Activated CD4-positive, alpha-beta T cell treated with anti-CD3 and anti-CD28 coated beads, Interleukin-2, amount 10 ng/mL, durations not matched to agents 7 days and 5 days (primary cell): ENCODE data around the gene VDAC1. TPM values are rescaled to one million over a fixed set of nuclear protein-coding genes. Genes with fewer than 3 reads are reported as not detected.
"Not testable (repeated sequence)": the region's sequence is repeated elsewhere in the genome, so short reads cannot be mapped to it uniquely, and the experiment has no call there.

ENCODE experiments used
- CTCF ChIA-PET: fragments of 350-600 bp; sonication (Branson Sonifier 250); formaldehyde crosslinking; loops from one replicate; lab custom pipeline; 2021; ENCODE audit warnings: antibody characterized with exemption; lab: Charles Lee
- POLR2A ChIA-PET: fragments of 350-600 bp; sonication (Branson Sonifier 250); formaldehyde crosslinking; loops from one replicate; lab custom pipeline; 2021; ENCODE audit warnings: antibody characterized with exemption; lab: Charles Lee
- DNase-seq: peaks from one replicate; pipeline ENCODE4 v3.0.0-alpha.2; 2020
- H3K27ac Mint-ChIP-seq: one replicate; pipeline ENCODE4 v1.8.0; 2021; ENCODE audit warnings: mild to moderate bottlenecking, moderate library complexity, mixed read lengths
- H3K27me3 Mint-ChIP-seq: one replicate; pipeline ENCODE4 v1.8.0; 2021; ENCODE audit warnings: mixed read lengths
- H3K36me3 Mint-ChIP-seq: one replicate; pipeline ENCODE4 v1.8.0; 2021; ENCODE audit warnings: low read depth, mixed read lengths
- H3K4me1 Mint-ChIP-seq: one replicate; pipeline ENCODE4 v1.8.0; 2021; ENCODE audit warnings: mixed read lengths
- H3K4me3 Mint-ChIP-seq: one replicate; pipeline ENCODE4 v1.8.0; 2021; ENCODE audit warnings: mild to moderate bottlenecking, moderate library complexity, mixed read lengths
- H3K9me3 Mint-ChIP-seq: one replicate; pipeline ENCODE4 v1.8.0; 2021; ENCODE audit warnings: mixed read lengths
- total RNA-seq, 2 experiments: library from RNA; stranded (reverse); gene quantifications; one replicate each; pipeline ENCODE4 v1.2.3, GENCODE V29; 2021

The VDAC1 gene
- total RNA-seq, 2 experiments from 2014 or later: 184 to 208 TPM

DNA sequence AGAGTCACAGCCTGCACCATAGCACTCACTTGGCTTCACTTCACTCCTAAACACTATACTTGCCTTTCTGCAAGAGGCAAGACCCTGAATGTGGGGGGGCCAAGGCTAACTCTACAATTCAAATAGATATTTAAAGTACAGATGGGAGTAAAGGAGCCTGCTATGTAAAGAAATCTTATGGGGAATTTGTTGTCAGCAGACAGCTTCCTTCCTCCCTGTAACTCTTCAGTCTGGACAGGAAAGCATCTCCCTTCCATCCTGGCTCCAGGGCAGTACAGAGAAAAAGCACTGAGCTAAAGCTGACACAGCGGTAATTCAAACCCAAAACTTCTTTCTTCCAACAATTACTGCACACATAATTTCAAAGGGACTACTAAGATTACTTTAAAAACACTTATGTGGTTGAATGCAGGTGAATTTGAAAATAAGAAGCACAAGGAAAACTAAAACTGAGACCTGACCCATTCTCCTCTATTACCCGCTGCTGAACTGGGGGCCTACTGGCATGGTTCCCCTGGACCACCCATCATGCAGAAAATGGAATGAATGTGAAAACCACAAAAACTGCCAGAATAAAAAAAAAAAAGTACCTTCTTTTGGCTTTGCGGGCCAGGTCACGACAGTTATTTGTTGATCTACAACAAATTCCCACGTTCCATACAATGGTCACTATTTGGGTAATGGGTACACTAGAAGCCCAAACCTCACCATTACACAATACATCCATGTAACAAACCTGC lies 13.4 kb downstream of the VDAC1 start:
- Mint-ChIP-seq H3K36me3 (peaks cover 29% of the 10 kb centered on the region), H3K27ac (peak overlapping the region; percentile 46), H3K4me1 (peaks cover 26% of the 10 kb centered on the region), H3K27me3 (no peaks in the 10 kb centered on the region), H3K4me3 (no peak overlapping the region), H3K9me3 (no peaks in the 10 kb centered on the region)
- ChIA-PET CTCF (no interaction called here), POLR2A (no interaction called here)
- DNase-seq: no peak

DNA sequence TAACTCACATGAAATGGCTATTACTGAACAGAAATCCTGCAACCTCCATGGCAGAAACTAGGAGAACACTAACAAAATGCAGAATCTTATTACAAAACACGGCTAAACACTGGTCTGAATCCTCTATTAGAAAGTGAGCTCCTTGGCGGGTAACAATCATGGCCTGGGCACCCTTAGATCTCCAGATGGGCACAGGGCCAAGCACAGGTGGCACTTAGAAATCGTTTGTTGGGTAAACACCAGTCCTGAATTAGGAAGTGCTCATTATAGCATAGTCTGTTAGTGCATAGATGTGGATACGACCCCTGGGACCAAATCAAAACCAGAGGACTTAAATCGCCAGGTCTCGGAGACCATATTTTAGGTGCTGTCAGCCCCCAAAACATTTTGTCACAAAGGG lies 14.4 kb downstream of the VDAC1 start:
- no peaks in the 10 kb centered on the region for H3K9me3 Mint-ChIP-seq
- H3K27ac Mint-ChIP-seq: no peak overlapping the region
- CTCF ChIA-PET: no interaction called here
- no peaks in the 10 kb centered on the region for H3K27me3 Mint-ChIP-seq
- no peak overlapping the region for H3K4me3 Mint-ChIP-seq
- DNase-seq: no peak
- peaks cover 37% of the 10 kb centered on the region for H3K36me3 Mint-ChIP-seq
- H3K4me1 Mint-ChIP-seq: peaks cover 23% of the 10 kb centered on the region
- POLR2A ChIA-PET: no interaction called here

DNA sequence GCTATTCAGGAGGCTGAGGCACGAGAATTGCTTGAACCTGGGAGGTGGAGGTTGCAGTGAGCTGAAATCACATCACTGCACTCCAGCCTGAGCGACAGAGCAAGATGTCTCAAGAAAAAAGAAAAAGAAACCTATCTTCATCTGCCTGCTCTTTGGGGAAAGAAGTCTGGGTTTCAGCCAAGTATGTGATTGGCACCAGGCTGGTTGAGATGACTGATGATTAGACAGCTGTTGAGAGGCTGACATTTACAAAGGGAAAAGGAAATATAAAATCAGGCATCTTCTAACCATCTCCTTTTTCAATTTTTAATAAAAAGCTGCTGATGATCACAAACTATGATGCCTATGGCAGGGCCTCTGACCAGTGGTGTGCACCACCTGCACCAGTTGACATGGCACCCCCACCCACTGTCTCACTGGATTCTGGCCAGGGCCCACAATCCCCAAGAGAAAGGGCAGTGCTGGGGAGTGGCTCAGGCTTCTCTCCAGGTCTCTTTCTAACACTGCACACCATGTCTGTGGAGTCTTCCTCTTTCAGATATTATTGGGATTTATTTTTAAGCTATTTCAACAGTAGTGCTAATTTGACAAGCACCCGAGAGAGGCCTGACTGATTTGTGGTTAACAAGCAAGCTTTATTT lies 19.1 kb downstream of the VDAC1 start:
- CTCF ChIA-PET: interaction anchor here (0.6 to 13.2 kb wide), 4 partner anchors 11 to 163 kb away, joined by 3 to 87 read pairs (median 4); partner anchors contain the start of gene VDAC1
- Mint-ChIP-seq H3K9me3 (no peaks in the 10 kb centered on the region), H3K4me3 (no peak overlapping the region), H3K27ac (peak overlapping the region; percentile 63), H3K36me3 (peaks cover 46% of the 10 kb centered on the region), H3K4me1 (peaks cover 9% of the 10 kb centered on the region), H3K27me3 (no peaks in the 10 kb centered on the region)
- no peak for DNase-seq
- POLR2A ChIA-PET: no interaction called here

DNA sequence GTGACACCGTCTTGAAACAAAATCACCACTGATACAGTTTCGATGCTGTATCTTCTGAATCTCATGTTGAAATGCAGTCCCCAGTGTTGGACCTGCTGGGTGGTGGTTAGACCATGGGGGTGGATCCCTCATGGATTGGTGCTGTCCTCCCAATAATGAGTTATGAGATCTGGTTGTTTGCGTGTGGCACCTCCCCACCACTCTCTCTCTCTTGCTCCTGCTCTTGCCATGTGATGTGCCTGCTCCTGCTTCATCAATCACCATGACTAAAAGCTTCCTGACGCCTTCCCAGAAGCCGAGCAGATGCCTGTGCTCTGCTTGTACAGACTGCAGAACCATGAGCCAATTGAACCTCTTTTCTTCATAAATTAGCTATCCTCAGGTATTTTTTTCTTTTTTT lies 21.1 kb downstream of the VDAC1 start:
- peaks cover 13% of the 10 kb centered on the region for H3K4me1 Mint-ChIP-seq
- H3K4me3 Mint-ChIP-seq: no peak overlapping the region
- no peaks in the 10 kb centered on the region for H3K9me3 Mint-ChIP-seq
- no peaks in the 10 kb centered on the region for H3K27me3 Mint-ChIP-seq
- CTCF ChIA-PET: interaction anchor here (13.2 kb wide), 1 partner anchor 13 kb away, joined by 87 read pairs; no protein-coding TSS in a partner anchor
- no peak for DNase-seq
- H3K27ac Mint-ChIP-seq: peak overlapping the region; percentile 60
- POLR2A ChIA-PET: no interaction called here
- H3K36me3 Mint-ChIP-seq: peaks cover 46% of the 10 kb centered on the region

DNA sequence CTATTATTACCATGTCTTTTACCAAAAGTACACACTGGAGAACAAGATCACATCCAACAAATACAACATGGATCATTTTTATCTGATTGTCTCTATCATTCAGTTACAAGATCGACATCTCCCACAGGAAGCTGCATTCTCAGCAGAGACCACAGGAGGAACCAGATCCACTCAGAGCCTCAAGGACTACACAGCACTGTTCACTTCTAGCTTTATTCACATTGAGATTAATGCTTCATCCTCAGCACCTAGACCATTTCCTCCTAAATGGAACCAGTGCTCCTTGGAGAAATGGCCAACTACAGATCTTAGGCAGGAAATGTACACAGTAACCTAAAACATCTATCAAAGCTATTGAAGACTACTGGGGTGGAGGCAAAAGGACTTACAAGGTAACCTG lies 23.1 kb downstream of the VDAC1 start:
- no peaks in the 10 kb centered on the region for H3K9me3 Mint-ChIP-seq
- no peaks in the 10 kb centered on the region for H3K27me3 Mint-ChIP-seq
- H3K4me1 Mint-ChIP-seq: peaks cover 22% of the 10 kb centered on the region
- CTCF ChIA-PET: interaction anchor here (1.3 to 13.2 kb wide), 2 partner anchors 15 to 23 kb away, joined by 3 to 87 read pairs; partner anchors contain the start of gene VDAC1
- H3K27ac Mint-ChIP-seq: no peak overlapping the region
- peaks cover 41% of the 10 kb centered on the region for H3K36me3 Mint-ChIP-seq
- no peak for DNase-seq
- POLR2A ChIA-PET: interaction anchor here (0.5 kb wide), 1 partner anchor 629 kb away, joined by 12 read pairs; no protein-coding TSS in a partner anchor
- H3K4me3 Mint-ChIP-seq: no peak overlapping the region

DNA sequence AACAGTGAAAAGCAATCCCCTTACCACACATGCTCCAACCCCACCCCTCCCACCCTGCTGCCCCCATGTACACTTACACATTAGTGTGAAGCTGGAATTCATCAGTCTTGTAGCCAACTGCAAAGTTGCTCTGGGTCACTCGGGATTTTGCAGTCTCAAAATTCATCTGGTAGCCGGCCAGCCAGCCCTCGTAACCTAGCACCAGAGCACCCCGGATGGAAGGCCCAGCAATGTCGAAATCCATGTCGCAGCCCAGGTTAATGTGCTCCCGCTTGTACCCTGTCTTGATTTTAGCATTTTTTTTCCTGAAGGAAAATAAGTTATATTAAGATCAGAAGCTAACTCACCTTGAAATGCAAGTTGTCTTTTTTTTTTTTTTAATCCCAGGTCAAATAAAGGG lies 24.1 kb downstream of the VDAC1 start:
- no peak for DNase-seq
- H3K36me3 Mint-ChIP-seq: peaks cover 38% of the 10 kb centered on the region
- CTCF ChIA-PET: interaction anchor here (1.3 to 13.2 kb wide), 3 partner anchors 11 to 24 kb away, joined by 3 to 87 read pairs (median 19); partner anchors contain the start of gene VDAC1
- H3K9me3 Mint-ChIP-seq: no peaks in the 10 kb centered on the region
- H3K4me1 Mint-ChIP-seq: peaks cover 22% of the 10 kb centered on the region
- no peak overlapping the region for H3K4me3 Mint-ChIP-seq
- H3K27ac Mint-ChIP-seq: no peak overlapping the region
- POLR2A ChIA-PET: no interaction called here
- no peaks in the 10 kb centered on the region for H3K27me3 Mint-ChIP-seq

DNA sequence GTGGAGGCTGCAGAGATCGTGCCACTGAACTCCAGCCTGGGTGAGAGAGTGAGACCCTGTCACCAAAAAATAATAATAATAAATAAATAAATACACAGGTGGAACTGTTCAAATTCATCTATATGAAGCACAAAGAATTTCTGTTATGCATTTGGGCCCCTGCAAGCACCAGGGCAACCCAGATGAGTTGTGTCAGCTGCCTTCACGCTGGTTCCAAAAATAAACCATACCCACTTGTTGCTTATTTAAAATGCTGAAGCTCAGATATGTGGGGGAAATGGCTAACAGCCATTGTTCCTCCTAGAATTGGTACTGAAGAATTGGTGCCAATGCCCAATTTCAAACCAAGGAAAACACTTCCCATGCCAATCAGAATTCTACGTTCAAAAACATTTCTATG lies 25.8 kb downstream of the VDAC1 start:
- Mint-ChIP-seq H3K27me3 (no peaks in the 10 kb centered on the region), H3K9me3 (no peaks in the 10 kb centered on the region), H3K4me1 (peaks cover 22% of the 10 kb centered on the region), H3K4me3 (no peak overlapping the region), H3K36me3 (peaks cover 40% of the 10 kb centered on the region), H3K27ac (no peak overlapping the region)
- CTCF ChIA-PET: interaction anchor here (3.0 to 13.2 kb wide), 2 partner anchors 9 to 18 kb away, joined by 19 to 87 read pairs; no protein-coding TSS in a partner anchor
- DNase-seq: no peak
- POLR2A ChIA-PET: no interaction called here

DNA sequence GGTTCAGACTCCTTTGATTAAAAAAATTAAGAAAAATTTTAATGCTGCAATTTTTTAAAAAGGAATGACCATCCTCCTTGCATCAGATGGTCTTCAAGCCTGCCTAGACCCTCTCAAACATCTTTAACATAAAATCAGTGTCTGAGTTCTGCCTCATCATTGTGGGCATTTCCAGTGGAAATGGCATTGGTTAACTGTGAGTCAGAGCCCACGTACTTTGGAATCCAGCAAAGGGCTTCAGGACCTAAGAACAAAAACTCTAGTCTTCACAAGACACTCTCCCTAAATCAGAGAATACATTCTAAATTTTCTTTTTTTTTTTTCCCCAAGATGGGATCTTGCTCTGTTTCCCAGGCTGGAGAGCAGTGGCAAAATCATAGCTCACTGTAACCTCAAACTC lies 26.9 kb downstream of the VDAC1 start:
- DNase-seq: no peak
- POLR2A ChIA-PET: no interaction called here
- CTCF ChIA-PET: interaction anchor here (1.5 to 13.2 kb wide), 4 partner anchors 8 to 19 kb away, joined by 5 to 87 read pairs (median 13); no protein-coding TSS in a partner anchor
- H3K9me3 Mint-ChIP-seq: no peaks in the 10 kb centered on the region
- peaks cover 41% of the 10 kb centered on the region for H3K36me3 Mint-ChIP-seq
- H3K4me1 Mint-ChIP-seq: peaks cover 20% of the 10 kb centered on the region
- H3K27ac Mint-ChIP-seq: peak overlapping the region; percentile 19
- no peaks in the 10 kb centered on the region for H3K27me3 Mint-ChIP-seq
- H3K4me3 Mint-ChIP-seq: no peak overlapping the region

DNA sequence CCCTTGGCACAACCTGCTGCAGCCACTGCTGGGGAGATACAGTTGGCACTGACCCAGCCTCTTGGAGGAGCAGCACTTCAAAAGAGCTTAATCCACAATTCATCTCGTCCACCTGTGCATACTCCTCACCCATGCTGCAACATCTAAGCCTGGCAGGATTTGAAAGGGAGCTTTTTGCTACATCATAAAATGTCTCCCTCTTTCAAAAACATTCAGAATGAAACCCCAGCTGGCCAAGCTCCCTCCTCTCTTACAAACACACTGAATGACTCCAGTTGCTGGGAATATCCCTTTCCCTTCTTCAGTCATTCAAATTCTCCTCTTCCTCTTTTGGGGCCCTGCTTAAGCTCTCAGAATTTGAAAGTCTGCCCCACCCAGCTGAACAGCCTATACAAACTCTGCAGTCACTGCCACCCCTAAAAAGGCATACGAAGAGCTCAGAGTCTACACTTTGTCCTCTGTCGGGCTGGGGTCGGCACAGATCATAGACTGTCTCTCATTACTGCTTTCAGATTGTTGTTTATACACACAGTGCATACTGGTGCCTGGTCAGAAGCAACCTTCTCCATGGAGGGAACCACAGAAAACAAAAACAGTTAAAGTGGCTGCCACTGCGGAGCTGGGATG lies 27.5 kb downstream of the VDAC1 start:
- POLR2A ChIA-PET: no interaction called here
- peaks cover 20% of the 10 kb centered on the region for H3K4me1 Mint-ChIP-seq
- H3K36me3 Mint-ChIP-seq: peaks cover 45% of the 10 kb centered on the region
- no peak for DNase-seq
- H3K9me3 Mint-ChIP-seq: no peaks in the 10 kb centered on the region
- H3K27me3 Mint-ChIP-seq: no peaks in the 10 kb centered on the region
- CTCF ChIA-PET: interaction anchor here (0.7 to 13.2 kb wide), 4 partner anchors 10 to 62 kb away, joined by 4 to 87 read pairs (median 6); no protein-coding TSS in a partner anchor
- no peak overlapping the region for H3K4me3 Mint-ChIP-seq
- peak overlapping the region; percentile 74 for H3K27ac Mint-ChIP-seq

DNA sequence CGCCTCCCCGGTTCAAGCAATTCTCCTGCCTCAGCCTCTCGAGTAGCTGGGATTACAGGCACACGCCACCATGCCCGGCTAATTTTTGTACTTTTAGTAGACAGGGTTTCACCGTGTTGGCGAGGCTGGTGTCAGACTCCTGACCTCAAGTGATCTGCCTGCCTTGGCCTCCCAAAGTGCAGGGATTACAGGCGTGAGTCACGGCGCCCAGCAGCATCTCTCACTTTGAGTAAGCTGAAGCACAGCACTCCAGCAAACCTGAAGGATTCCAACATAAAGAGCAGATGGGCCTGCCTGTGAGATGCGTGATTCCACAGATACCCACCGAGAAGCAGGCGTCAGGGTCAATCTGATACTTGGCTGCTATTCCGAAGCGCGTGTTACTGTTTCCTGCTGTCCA lies 29.2 kb downstream of the VDAC1 start:
- H3K9me3 Mint-ChIP-seq, H3K4me3 Mint-ChIP-seq, POLR2A ChIA-PET, DNase-seq, H3K27me3 Mint-ChIP-seq, H3K27ac Mint-ChIP-seq: not testable (repeated sequence)
- CTCF ChIA-PET: interaction anchor here (0.7 to 13.2 kb wide), 2 partner anchors 14 to 21 kb away, joined by 3 to 87 read pairs; no protein-coding TSS in a partner anchor
- Mint-ChIP-seq H3K36me3 (peaks cover 41% of the 10 kb centered on the region), H3K4me1 (peaks cover 13% of the 10 kb centered on the region)

DNA sequence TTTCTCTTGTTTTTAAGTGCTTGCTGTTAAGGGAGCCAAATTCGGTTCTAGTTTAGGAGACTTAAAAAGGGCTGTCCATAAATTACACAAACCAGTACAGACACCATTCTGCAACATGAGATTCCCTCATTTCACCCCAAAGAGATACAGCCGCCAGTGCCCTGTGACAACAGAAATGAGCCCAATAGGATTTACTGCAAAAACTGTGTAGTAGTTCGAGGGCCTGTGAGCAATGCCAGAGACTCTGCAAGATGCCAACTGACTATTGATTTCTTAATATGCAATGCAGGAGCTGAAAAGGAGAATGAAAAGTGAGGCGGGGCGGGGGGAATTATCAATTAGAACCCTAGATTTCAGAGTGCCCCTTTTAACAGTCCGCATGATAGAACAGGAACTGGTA lies 30.6 kb downstream of the VDAC1 start:
- H3K9me3 Mint-ChIP-seq: no peaks in the 10 kb centered on the region
- H3K36me3 Mint-ChIP-seq: peaks cover 34% of the 10 kb centered on the region

DNA sequence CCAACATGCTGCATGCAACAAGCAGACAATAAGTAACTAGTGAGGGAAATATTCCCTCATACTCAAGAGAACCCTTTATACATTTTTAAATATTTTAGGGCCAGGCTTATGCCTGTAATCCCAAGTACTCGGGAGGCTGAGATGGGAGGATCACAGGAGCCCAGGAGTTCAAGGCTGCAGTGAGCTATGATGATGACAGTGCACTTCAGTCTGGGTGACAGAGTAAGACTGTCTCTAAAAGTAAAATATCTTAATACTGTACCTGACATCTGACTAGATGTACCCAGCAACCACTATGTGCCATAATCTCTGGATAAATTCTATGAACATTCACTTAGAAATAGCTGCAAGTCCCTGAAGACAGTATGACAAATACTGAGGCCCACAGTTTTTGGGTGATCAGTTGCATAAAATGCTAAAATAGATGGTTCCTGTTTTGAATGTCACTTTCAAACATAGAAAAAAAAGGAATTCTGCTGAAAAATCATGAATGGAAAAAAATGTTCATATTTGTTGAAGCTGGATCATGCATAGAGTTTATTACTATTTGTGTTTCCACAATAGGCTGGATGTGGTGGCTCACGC lies 34.4 kb downstream of the VDAC1 start:
- CTCF ChIA-PET: interaction anchor here (0.5 to 2.8 kb wide), 3 partner anchors 9 to 920 kb away, joined by 3 to 19 read pairs (median 3); no protein-coding TSS in a partner anchor

More for the DNA sequence above, 30.6 kb downstream of the VDAC1 start:
- no peaks in the 10 kb centered on the region for H3K27me3 Mint-ChIP-seq
- H3K4me3 Mint-ChIP-seq: no peak overlapping the region
- H3K4me1 Mint-ChIP-seq: peaks cover 18% of the 10 kb centered on the region
- DNase-seq: no peak
- POLR2A ChIA-PET: no interaction called here
- CTCF ChIA-PET: no interaction called here
- no peak overlapping the region for H3K27ac Mint-ChIP-seq

More for the DNA sequence above, 34.4 kb downstream of the VDAC1 start:
- peak overlapping the region; percentile 97 for H3K27ac Mint-ChIP-seq
- peaks cover 31% of the 10 kb centered on the region for H3K4me1 Mint-ChIP-seq
- H3K4me3 Mint-ChIP-seq: peak overlapping the region; percentile 94
- POLR2A ChIA-PET: no interaction called here
- H3K36me3 Mint-ChIP-seq: peaks cover 22% of the 10 kb centered on the region
- no peaks in the 10 kb centered on the region for H3K27me3 Mint-ChIP-seq
- DNase-seq: no peak
- no peaks in the 10 kb centered on the region for H3K9me3 Mint-ChIP-seq
